Fibroblast of skin of back (primary cell): ENCODE data around the gene JARID2.
"Not testable (repeated sequence)": the region's sequence is repeated elsewhere in the genome, so short reads cannot be mapped to it uniquely, and the experiment has no call there.

Experiments used
- DNase-seq: peaks from one replicate; pipeline ENCODE4 v3.0.0-alpha.2; 2013

The JARID2 gene

GRCh38 chr6:15530411-15530810 is 284.5 kb downstream of the JARID2 start:
- no peak for DNase-seq

DNA sequence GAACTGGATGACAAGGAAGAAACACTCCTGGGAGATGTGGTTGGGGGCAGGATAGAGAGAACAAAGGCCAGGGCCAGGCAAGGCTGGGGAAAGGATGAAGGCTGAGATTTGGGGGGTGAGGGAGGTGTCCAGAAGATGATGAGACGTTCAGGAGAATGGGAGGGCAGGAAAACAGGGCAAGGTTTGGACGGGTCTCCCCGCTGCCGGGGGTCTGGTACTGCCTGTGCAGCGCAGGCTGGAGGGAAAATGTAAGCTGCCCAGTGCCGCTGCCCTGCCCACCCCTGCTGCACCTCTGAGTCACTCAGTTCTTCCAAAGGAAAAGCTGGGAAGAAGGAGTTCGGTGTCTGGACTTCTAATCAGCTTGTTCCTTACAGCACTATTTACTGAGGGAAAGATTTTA is 286.1 kb downstream of the JARID2 start:
- DNase-seq, result no peak

DNA sequence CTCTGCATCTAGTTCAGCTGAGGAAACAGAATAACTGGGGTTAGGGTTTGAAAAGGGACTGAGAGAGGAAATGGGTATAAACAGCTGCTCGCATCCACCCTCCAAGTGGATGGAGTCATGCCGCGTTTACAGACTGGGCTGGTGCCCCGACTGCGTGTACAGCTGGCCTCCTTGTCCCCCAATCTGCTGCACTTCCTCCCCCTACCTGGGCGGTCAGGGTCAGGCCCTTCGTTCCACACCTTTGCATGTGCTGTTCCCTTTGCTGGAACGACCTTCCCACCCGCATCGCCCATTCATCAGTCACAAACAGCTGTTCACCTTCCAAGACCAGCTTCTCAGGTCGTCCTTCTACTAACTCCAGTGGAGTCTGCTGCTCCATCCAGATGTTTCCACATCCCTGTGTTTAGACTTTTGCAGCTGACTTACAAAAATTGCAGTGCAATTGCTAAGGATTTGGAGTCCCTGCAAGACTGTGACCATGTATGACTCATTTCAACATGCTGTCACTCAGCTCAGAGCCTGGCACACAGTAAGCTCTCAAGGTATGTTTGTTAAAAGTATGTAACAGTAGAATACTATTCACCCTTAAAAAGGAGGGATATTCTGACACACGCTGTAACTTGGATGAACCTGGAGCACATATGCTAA is 287.6 kb downstream of the JARID2 start:
- DNase-seq, result peak; percentile 12

GRCh38 chr6:15534974-15535373 is 289.1 kb downstream of the JARID2 start:
- no peak for DNase-seq

DNA sequence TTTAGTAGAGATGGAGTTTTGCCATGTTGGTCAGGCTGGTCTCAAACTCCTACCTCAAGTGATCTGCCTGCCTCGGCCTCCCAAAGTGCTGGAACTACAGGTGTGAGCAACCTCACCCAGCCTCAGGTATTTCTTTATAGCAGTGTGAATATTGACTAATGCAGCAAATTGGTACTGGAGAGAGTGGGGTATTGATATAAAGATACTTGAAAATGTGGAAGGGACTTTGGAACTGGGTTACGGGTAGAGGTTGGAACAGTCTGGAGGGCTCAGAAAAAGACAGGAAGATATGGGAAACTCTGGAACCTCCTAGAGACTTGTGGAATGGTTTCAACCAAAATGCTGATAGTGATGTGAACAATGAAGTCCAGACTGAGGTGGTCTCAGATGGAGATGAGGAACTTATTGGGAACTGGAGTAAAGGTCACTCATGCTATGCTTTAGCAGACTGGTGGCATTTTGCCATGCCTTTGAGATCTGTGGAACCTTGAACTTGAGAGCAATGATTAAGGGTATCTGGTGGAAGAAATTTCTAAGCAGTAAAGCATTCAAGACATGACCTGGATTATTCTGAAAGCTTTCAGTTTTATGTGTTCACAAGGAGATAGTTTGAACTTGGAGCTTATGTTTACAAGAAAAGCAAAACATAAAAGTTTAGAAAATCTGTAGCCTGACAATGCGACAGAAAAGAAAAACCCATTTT is 289.8 kb downstream of the JARID2 start:
- no peak for DNase-seq

GRCh38 chr6:15536198-15536955 is 290.5 kb downstream of the JARID2 start:
- no peak for DNase-seq

DNA sequence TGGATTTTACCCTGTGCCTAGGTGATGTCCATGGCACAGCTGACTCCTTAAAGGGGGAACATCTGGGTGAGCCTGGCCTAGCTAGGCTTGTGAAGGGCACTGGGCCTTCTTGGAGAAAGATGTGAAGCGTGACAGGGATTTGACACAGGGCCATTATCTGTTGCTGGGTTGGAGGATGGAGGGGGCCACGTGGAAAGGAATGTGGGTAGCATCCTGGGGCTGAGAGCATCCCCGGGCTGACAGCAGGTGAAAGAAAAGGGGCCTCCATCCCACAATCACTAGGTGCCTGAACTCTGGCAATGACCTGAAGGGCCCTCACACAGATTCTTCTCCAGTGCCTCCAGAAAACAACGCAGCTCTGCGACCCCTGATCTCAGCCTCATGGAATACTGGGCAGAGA is 292.2 kb downstream of the JARID2 start:
- no peak for DNase-seq

DNA sequence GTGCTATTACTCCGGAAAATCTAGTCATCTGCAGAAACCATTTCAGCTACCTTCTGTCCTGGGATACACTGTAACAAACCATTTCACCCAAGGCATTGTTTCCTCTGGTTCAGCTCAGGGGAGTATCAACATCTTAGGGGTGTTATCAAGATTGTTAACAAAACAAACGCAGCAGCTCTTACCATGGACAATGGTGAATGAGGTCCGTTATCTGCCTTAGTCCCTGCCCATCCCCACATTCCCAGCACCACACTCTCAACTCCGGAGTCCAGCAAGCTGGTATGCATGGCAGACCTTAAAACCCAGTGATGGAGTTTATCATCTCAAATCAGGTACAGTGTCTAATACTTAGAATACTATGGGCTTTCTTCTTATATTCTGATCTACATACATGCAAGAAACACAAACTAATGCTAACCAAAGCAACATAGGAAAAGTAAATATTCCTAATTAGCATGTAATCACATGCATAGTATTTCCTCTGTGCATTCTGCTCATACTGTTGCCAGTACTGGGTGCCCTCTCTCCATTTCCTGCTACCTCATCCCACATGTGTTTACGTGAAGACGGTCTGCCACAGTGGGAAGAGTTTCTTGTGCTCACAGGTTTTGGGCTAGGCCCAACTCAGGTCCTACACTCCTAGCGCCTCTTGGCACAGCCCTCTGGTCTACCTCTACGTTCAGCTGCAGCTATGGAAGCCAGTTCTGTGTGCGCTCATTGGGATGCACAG is 293.1 kb downstream of the JARID2 start:
- DNase-seq, result no peak

GRCh38 chr6:15539722-15540270 is 293.9 kb downstream of the JARID2 start:
- no peak for DNase-seq

DNA sequence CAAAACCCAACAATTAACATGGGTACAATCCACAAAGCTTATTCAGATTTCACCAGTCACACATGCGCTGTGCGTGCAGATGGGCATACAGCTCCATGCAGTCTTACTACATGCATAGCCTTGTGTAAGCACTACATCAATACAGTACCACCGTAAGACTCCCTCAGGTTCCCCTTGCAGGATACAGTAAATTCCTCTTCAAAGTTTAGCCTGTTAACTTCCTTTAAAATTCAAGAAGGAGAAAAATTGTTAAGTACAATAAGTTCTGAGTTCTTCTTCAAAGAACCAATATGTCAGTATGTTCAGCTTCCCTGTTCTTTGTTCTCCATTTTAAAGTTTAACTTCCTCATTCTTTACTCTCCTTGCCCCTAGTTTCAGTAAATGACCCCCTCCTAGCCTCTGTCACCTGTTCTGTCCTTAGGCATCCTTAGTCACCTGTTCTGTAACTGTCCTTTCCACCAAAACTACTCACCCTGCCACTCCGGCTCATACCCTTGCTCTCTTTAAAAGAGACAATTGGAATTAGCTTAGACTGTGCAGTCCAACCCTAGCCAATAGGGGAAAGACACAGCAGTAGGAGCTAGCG is 297.6 kb downstream of the JARID2 start:
- not testable (repeated sequence) for DNase-seq

DNA sequence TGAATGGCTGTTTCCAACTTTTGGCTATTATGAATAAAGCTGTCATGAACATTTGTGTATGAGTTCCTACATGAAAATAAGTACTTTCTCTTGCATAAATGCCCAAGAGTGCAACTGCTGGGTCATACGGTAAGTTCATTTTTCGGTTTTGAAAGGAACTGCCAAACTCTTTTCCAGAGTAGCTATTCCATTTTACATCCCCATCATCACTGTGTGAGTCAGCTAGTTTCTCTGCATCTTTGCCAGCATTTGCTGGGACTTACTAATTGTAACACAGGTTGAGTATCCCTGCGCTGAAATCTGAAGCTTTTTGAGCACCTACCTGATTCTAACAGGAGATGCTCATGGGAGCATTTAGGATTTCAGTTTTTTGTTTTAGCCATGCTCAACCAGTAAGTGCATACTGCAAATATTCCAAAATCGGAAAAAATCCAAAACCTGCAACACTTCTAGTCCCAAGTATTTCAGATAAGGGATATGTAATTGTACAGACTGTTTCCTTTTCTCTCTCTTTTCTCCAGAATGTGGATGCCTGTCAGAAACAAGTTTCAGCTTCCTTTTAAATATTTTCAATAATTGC is 298.5 kb downstream of the JARID2 start:
- DNase-seq, result no peak

DNA sequence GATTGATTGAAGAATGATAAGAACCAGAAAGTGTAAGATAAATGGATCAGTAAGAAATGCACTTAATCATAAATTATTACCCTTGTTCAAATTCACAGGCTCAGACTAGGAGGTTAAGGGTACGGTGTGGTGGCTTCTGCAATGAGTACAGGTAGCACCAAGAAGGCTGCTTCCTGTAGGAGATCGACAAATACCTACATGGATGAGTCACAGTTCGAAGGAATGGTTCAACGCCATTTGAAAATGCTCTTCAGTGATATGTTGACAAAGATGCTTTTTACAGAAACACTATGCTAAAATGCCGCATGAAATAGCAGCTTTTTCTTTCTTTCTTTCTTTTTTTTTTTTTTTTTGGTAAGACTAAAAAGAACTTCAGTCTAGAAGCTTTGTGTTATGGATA is 300.7 kb downstream of the JARID2 start:
- no peak for DNase-seq

DNA sequence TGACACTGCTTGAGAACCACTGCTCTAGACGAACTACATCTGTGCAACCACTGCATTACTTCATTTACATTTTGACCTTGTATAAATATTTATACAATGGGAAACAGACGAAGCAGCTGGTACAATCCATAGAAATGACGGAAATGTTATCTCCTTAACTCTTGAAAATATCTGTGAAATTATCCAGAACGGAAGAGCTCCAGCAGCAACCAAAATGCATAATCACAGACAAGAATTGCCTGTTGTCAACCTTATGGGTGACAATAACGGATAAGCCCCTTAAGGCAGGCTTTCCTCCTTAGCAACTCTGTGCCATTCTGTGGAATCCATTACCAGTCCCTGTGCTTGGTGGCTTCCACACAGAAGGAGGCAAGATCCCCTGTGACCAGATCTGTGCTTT is 301.5 kb downstream of the JARID2 start:
- peak; percentile 21 for DNase-seq

- DNase-seq, result no peak
Measured at GRCh38 chr6:15549371-15549770, 303.5 kb downstream of the JARID2 start.

GRCh38 chr6:15550546-15551123 is 304.8 kb downstream of the JARID2 start:
- DNase-seq, result no peak

GRCh38 chr6:15551262-15551661 is 305.4 kb downstream of the JARID2 start:
- DNase-seq, result no peak

DNA sequence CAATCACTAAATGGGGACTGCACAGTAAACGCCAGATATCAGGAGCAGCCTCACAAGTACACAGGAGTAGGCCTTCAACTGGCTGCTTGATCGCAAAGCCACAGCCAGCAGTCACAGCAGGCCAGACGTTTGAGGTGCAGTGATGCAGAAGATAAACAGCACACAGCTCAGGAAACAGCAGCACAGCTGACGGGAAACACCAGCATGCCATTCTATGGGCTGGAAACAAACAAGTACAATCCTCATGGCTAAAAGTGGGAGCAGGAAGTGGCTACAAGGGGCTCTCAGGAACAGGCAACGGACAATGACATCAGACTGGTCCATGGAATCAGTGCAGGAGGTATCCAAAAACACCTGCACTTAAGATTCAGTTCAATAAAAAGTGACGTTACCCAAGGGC is 305.9 kb downstream of the JARID2 start:
- no peak for DNase-seq

- no peak for DNase-seq
Measured at GRCh38 chr6:15553031-15553430, 307.2 kb downstream of the JARID2 start.

DNA sequence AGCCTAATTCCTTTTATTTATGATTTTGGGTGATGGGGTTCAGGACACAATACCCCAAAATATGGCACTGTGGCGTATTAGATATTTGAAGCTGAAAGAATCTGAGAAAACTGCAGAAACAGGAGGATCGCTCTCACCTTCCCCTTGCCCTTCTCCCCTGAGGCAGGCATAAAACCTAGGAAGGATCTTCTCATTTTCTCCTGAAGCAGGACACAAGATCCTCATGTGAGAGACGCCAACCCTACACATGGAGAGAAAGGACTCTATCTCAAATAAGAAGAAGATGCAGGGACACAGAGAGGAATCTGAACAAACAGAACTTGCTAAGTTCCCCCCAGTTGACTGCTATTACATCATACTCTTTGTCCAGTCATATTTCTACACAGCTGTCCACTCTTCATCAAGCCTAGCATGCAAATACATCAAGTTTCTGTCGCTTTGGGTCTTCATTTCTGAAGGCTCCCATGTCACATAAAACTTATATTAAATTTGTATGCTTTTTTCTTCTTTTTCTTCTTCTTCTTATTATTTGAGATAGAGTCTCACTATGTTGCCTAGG is 307.9 kb downstream of the JARID2 start:
- no peak for DNase-seq

DNA sequence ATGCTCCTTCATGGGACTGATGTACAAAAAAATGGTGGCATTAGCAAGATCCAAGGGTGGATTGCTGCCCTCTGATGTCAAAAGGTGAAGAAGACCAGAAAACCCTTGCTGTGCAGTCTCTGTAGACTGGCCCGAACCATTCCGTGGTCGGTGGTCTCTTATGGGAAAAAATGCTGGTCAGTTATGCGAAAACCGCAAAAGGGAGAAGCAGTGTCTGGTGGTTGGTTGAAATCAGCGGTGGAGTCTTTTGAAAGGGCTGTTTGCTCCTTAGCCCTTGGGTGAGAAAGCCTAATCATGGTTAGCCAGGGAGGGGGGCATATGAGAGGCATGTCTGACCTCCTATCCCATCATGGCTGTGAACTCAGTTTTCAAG is 308.8 kb downstream of the JARID2 start:
- DNase-seq, result no peak
